ENCODE results near the gene KLF5.

DNA sequence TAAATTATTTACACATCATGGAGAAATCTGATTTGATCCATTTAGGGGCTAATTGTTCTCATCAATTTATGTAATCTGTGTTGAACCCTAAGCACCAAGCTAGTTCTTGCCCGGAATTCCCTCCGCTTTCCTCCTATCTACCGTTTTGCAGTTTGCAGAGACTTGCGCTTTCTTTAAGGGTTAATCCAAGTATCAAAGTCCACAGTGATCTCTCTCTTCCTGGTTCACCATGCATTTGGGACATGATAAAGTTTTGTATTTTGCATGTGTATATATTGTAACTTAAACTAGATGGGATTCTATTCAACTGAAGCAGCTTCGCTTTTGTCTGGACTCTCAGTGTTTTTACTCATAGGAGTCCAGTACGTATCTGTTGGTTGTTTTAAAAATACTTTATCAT lies 13.8 kb upstream of the KLF5 start:
- TF ChIP-seq CTCF (IDR thresholded peaks at IDR 0.05) = no peak
- TF ChIP-seq POLR2A (IDR thresholded peaks at IDR 0.05) = no peak
- TF ChIP-seq EP300 (IDR thresholded peaks at IDR 0.05) = no peak

All from ovary (tissue), 3 donors.